ENCODE measurements around the gene DUSP10.

Gene DUSP10

DNA sequence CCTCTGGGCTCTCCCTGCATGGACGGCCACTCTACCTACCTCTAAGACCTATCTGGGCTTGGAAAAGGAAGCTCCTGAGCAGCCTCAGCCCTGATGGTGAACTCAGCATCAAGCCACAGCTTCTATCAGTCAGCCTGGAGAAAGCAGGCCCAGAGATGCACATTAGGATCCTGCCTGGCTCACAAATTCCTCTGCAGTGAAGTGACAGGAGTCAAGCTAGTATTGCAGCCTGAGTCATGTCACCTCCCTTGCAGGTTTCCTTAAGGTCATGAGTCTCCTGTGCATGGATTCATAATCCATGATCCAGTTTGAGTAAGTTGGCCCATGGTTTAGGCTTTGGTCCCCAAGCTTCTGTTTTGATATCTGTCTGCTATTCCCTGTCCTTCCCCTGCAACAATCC is 37.9 kb upstream of the DUSP10 start:
- no peak for ATAC-seq
- TF ChIP-seq SNAI2 (CRISPR knock-in tag; IDR thresholded peaks at IDR 0.05) (no peak), TCF4 (CRISPR knock-in tag; IDR thresholded peaks at IDR 0.05; ENCODE audit: borderline replicate concordance) (no peak), CREB5 (CRISPR knock-in tag; IDR thresholded peaks at IDR 0.05; ENCODE audit: low read depth) (no peak), TSHZ2 (CRISPR knock-in tag; IDR thresholded peaks at IDR 0.05) (no peak), RARB (CRISPR knock-in tag; IDR thresholded peaks at IDR 0.05) (no peak), BACH2 (CRISPR knock-in tag; IDR thresholded peaks at IDR 0.05; ENCODE audit: borderline replicate concordance) (no peak), ZC3H10 (CRISPR knock-in tag; IDR thresholded peaks at IDR 0.05) (no peak), PPARA (CRISPR knock-in tag; IDR thresholded peaks at IDR 0.05; ENCODE audit: borderline replicate concordance) (no peak), OSR1 (CRISPR knock-in tag; IDR thresholded peaks at IDR 0.05) (no peak)

GRCh38 chr1:221778535-221779142 is 36.8 kb upstream of the DUSP10 start:
- TF ChIP-seq POU6F1 (CRISPR knock-in tag; IDR thresholded peaks at IDR 0.05; ENCODE audit: borderline replicate concordance, low read depth), result no peak
- no peak for TF ChIP-seq GLIS3 (CRISPR knock-in tag; IDR thresholded peaks at IDR 0.05)
- TF ChIP-seq ZFP3 (CRISPR knock-in tag; IDR thresholded peaks at IDR 0.05), result no peak
- no peak for TF ChIP-seq ZFP30 (CRISPR knock-in tag; IDR thresholded peaks at IDR 0.05)
- TF ChIP-seq ZNF8 (CRISPR knock-in tag; IDR thresholded peaks at IDR 0.05), result no peak
- TF ChIP-seq PPARA (CRISPR knock-in tag; IDR thresholded peaks at IDR 0.05; ENCODE audit: borderline replicate concordance), result no peak
- TF ChIP-seq, protein P1, sequence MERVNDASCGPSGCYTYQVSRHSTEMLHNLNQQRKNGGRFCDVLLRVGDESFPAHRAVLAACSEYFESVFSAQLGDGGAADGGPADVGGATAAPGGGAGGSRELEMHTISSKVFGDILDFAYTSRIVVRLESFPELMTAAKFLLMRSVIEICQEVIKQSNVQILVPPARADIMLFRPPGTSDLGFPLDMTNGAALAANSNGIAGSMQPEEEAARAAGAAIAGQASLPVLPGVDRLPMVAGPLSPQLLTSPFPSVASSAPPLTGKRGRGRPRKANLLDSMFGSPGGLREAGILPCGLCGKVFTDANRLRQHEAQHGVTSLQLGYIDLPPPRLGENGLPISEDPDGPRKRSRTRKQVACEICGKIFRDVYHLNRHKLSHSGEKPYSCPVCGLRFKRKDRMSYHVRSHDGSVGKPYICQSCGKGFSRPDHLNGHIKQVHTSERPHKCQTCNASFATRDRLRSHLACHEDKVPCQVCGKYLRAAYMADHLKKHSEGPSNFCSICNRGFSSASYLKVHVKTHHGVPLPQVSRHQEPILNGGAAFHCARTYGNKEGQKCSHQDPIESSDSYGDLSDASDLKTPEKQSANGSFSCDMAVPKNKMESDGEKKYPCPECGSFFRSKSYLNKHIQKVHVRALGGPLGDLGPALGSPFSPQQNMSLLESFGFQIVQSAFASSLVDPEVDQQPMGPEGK (CRISPR knock-in tag; IDR thresholded peaks at IDR 0.05; ENCODE audit: borderline replicate concordance), result no peak
- no peak for TF ChIP-seq ISL1 (CRISPR knock-in tag; IDR thresholded peaks at IDR 0.05)
- no peak for TF ChIP-seq SNAI2 (CRISPR knock-in tag; IDR thresholded peaks at IDR 0.05)
- TF ChIP-seq TOX (CRISPR knock-in tag; IDR thresholded peaks at IDR 0.05; ENCODE audit: borderline replicate concordance), result no peak
- no peak for TF ChIP-seq ZC3H10 (CRISPR knock-in tag; IDR thresholded peaks at IDR 0.05)
- TF ChIP-seq, protein P2, sequence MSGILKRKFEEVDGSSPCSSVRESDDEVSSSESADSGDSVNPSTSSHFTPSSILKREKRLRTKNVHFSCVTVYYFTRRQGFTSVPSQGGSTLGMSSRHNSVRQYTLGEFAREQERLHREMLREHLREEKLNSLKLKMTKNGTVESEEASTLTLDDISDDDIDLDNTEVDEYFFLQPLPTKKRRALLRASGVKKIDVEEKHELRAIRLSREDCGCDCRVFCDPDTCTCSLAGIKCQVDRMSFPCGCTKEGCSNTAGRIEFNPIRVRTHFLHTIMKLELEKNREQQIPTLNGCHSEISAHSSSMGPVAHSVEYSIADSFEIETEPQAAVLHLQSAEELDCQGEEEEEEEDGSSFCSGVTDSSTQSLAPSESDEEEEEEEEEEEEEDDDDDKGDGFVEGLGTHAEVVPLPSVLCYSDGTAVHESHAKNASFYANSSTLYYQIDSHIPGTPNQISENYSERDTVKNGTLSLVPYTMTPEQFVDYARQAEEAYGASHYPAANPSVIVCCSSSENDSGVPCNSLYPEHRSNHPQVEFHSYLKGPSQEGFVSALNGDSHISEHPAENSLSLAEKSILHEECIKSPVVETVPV (CRISPR knock-in tag; IDR thresholded peaks at IDR 0.05), result no peak
- no peak for TF ChIP-seq ESRRG (CRISPR knock-in tag; IDR thresholded peaks at IDR 0.05)
- TF ChIP-seq ZNF565 (CRISPR knock-in tag; conservative IDR thresholded peaks at IDR 0.05; ENCODE audit: low read depth), result no peak
- no peak for TF ChIP-seq RARB (CRISPR knock-in tag; IDR thresholded peaks at IDR 0.05)
- TF ChIP-seq ZNF70 (CRISPR knock-in tag; IDR thresholded peaks at IDR 0.05), result no peak
- TF ChIP-seq TSHZ2 (CRISPR knock-in tag; IDR thresholded peaks at IDR 0.05), result no peak
- TF ChIP-seq BACH2 (CRISPR knock-in tag; IDR thresholded peaks at IDR 0.05; ENCODE audit: borderline replicate concordance), result no peak
- no peak for ATAC-seq

All from SK-N-SH treated with all-trans-retinoic acid at 6 μM for 48 hours (cell line).